ENCODE results near the gene CAPSL.

- TF ChIP-seq CTCF (conservative IDR thresholded peaks at IDR 0.05) (no peak), ZFX (IDR thresholded peaks at IDR 0.05) (no peak)
Observed at GRCh38 chr5:35877655-35878054, 60.8 kb downstream of the CAPSL start.
